GM12878 (cell line): ENCODE measurements around the gene CHCHD6. TPM values are rescaled to one million over a fixed set of nuclear protein-coding genes. Genes with fewer than 3 reads are reported as not detected.
A peak's percentile ranks its signal among the peaks of the same experiment; 100 is the strongest.

ENCODE experiments used
- ATF7 ChIP-seq: fragments of 450-650 bp; IDR thresholded peaks from 2 replicates; pipeline ENCODE4 v1.6.1; 2016; ENCODE audit warnings: low read depth, mild to moderate bottlenecking
- BHLHE40 ChIP-seq, 2 experiments: fragments of 450-650 bp in 1 of 2; IDR thresholded peaks; 2 replicates each; pipeline ENCODE4 v1.6.1; 2011 to 2017; ENCODE audit warnings: low read depth in 2 of 2, borderline replicate concordance in 1 of 2, improper control_type of control experiment in 1 of 2, low read length in 1 of 2, mild to moderate bottlenecking in 1 of 2
- ESRRA ChIP-seq: IDR thresholded peaks from 2 replicates; pipeline ENCODE4 v1.6.1; 2012; ENCODE audit warnings: mild to moderate bottlenecking, low read length, improper control_type of control experiment
- IKZF1 ChIP-seq: fragments of 450-650 bp; conservative IDR thresholded peaks from 2 replicates; pipeline ENCODE4 v1.6.1; 2017; ENCODE audit warnings: antibody characterized with exemption, mild to moderate bottlenecking
- MTA2 ChIP-seq: fragments of 450-650 bp; IDR thresholded peaks from 2 replicates; pipeline ENCODE4 v1.6.1; 2016; ENCODE audit warnings: low read depth, mild to moderate bottlenecking, moderate library complexity
- MTA3 ChIP-seq: IDR thresholded peaks from 2 replicates; pipeline ENCODE4 v1.6.1; 2012; ENCODE audit warnings: low read length, inconsistent platforms, borderline replicate concordance
- NFIC ChIP-seq: IDR thresholded peaks from 2 replicates; pipeline ENCODE4 v1.6.1; 2012; ENCODE audit warnings: low read depth, mild to moderate bottlenecking, inconsistent platforms, low read length, moderate library complexity
- POLR2AphosphoS5 ChIP-seq: IDR thresholded peaks from 2 replicates; pipeline ENCODE4 v1.6.1; 2011; ENCODE audit warnings: mild to moderate bottlenecking, low read length, inconsistent platforms
- SIN3A ChIP-seq: IDR thresholded peaks from 2 replicates; pipeline ENCODE4 v1.6.1; 2012; ENCODE audit warnings: low read depth, low read length, improper control_type of control experiment
- SMAD5 ChIP-seq: IDR thresholded peaks from 2 replicates; pipeline ENCODE4 v1.6.1; 2016; ENCODE audit warnings: antibody characterized with exemption, low read depth
- TCF12 ChIP-seq: IDR thresholded peaks from 2 replicates; pipeline ENCODE4 v1.6.1; 2011; ENCODE audit warnings: low read depth, mild to moderate bottlenecking, low read length
- ZNF217 ChIP-seq: fragments of 450-650 bp; IDR thresholded peaks from 2 replicates; pipeline ENCODE4 v1.6.1; 2017; ENCODE audit warnings: antibody characterized with exemption, mild to moderate bottlenecking
- polyA plus RNA-seq, 11 experiments: library from polyadenylated mRNA; depleted of rRNA in 4 of 11; unstranded in 6 of 11; stranded (reverse) in 5 of 11; fragments of >200 nt; fragmentation: Nextera tagmentation in 4 of 11; fragmentation: Illumina TruSeq in 1 of 11; extraction: Ambion mirVana in 4 of 11; extraction: Trizol in 1 of 11; gene quantifications; 1 replicate in 1 of 11; 2 replicates in 10 of 11; pipeline versions ENCODE4 v1.2.1 to v1.2.3, GENCODE V29; 2011 to 2016; ENCODE audit warnings: inconsistent platforms in 2 of 11, missing spikeins in 2 of 11, low read depth in 1 of 11
- total RNA-seq, 4 experiments: library from RNA; depleted of rRNA in 3 of 4; stranded (reverse); fragments of >200 nt in 3 of 4; fragmentation: Illumina TruSeq in 1 of 4; extraction: Trizol in 1 of 4; gene quantifications; 2 replicates each; pipeline versions ENCODE4 v1.2.1 to v1.2.3, GENCODE V29; 2013 to 2021
- TF ChIP-seq, protein P1 (sequence below): fragments of 450-650 bp; IDR thresholded peaks from 2 replicates; pipeline ENCODE4 v1.6.1; 2014; ENCODE audit warnings: mild to moderate bottlenecking
- TF ChIP-seq, protein P2 (sequence below): fragments of 450-650 bp; IDR thresholded peaks from 2 replicates; pipeline ENCODE4 v1.6.1; 2017; ENCODE audit warnings: low read depth, mild to moderate bottlenecking, moderate library complexity
- TF ChIP-seq, protein P3 (sequence below): fragments of 450-650 bp; formaldehyde crosslinking; IDR thresholded peaks from 2 replicates; pipeline ENCODE4 v1.4.0; 2022; ENCODE audit warnings: mild to moderate bottlenecking, moderate library complexity

Gene CHCHD6
- total and polyA plus RNA-seq, 10 of the 15 experiments (the other 5 are each of a cell fraction or from before 2014, with no cell fraction given): 2.7 to 16.7 (median 12.3) TPM

DNA sequence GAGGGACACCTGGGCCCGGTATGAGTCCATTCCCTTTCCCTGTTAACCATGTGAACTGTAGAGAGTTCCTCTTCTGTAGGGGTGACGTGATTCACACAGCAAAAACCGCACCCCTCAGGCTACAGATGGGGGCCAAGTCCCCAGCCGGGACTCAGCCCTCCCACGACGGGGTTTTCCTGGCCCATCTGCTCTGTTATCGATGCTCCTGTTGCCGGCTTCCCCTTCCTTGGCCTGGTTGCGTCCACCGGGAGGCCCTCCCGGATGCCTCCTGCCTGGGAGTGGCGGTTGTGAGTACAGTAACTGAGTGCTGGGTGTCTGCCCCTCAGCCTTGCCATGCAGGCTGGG lies 278.1 kb downstream of the CHCHD6 start (continued):
- TF ChIP-seq SIN3A (no peak), SMAD5 (no peak), TCF12 (peak; percentile 58; the same call in 1 of the 2 replicates), BHLHE40 (IDR thresholded peaks at IDR 0.05; ENCODE audit: borderline replicate concordance in 1 of 2, low read depth in 2 of 2, low read length in 1 of 2) (no peak), ZNF217 (no peak), ATF7 (peak; percentile 94), MTA2 (peak; percentile 70), IKZF1 (peak; percentile 95), ESRRA (peak; percentile 3; the same call in 1 of the 2 replicates), POLR2AphosphoS5 (peak; percentile 55; the same call in 1 of the 2 replicates), MTA3 (no peak), NFIC (no peak)
- TF ChIP-seq, protein P1, sequence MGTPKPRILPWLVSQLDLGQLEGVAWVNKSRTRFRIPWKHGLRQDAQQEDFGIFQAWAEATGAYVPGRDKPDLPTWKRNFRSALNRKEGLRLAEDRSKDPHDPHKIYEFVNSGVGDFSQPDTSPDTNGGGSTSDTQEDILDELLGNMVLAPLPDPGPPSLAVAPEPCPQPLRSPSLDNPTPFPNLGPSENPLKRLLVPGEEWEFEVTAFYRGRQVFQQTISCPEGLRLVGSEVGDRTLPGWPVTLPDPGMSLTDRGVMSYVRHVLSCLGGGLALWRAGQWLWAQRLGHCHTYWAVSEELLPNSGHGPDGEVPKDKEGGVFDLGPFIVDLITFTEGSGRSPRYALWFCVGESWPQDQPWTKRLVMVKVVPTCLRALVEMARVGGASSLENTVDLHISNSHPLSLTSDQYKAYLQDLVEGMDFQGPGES: no peak
- TF ChIP-seq, protein P2, sequence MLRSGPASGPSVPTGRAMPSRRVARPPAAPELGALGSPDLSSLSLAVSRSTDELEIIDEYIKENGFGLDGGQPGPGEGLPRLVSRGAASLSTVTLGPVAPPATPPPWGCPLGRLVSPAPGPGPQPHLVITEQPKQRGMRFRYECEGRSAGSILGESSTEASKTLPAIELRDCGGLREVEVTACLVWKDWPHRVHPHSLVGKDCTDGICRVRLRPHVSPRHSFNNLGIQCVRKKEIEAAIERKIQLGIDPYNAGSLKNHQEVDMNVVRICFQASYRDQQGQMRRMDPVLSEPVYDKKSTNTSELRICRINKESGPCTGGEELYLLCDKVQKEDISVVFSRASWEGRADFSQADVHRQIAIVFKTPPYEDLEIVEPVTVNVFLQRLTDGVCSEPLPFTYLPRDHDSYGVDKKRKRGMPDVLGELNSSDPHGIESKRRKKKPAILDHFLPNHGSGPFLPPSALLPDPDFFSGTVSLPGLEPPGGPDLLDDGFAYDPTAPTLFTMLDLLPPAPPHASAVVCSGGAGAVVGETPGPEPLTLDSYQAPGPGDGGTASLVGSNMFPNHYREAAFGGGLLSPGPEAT: peak; percentile 94; the same call in 1 of the 2 replicates
- TF ChIP-seq, protein P3, sequence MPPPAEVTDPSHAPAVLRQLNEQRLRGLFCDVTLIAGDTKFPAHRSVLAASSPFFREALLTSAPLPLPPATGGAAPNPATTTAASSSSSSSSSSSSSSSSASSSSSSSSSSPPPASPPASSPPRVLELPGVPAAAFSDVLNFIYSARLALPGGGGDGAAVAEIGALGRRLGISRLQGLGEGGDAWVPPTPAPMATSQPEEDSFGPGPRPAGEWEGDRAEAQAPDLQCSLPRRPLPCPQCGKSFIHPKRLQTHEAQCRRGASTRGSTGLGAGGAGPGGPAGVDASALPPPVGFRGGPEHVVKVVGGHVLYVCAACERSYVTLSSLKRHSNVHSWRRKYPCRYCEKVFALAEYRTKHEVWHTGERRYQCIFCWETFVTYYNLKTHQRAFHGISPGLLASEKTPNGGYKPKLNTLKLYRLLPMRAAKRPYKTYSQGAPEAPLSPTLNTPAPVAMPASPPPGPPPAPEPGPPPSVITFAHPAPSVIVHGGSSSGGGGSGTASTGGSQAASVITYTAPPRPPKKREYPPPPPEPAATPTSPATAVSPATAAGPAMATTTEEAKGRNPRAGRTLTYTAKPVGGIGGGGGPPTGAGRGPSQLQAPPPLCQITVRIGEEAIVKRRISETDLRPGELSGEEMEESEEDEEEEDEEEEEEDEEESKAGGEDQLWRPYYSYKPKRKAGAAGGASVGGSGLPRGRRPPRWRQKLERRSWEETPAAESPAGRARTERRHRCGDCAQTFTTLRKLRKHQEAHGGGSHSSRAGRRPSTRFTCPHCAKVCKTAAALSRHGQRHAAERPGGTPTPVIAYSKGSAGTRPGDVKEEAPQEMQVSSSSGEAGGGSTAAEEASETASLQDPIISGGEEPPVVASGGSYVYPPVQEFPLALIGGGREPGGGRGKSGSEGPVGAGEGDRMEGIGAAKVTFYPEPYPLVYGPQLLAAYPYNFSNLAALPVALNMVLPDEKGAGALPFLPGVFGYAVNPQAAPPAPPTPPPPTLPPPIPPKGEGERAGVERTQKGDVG: no peak
